B cell (primary cell): ENCODE data around the gene TSC22D1.

Experiments
- CTCF ChIP-seq: fragments of 200-600 bp; IDR thresholded peaks from one replicate; pipeline ENCODE4 v1.8.0; 2022; ENCODE audit warnings: antibody characterized with exemption, mild to moderate bottlenecking
- EZH2 ChIP-seq: IDR thresholded peaks from 2 replicates; pipeline ENCODE4 v1.6.1; 2012; ENCODE audit warnings: borderline replicate concordance, low read depth, mild to moderate bottlenecking, moderate library complexity, low read length; ENCODE audit not compliant: insufficient read depth, poor library complexity, severe bottlenecking

GRCh38 chr13:44435919-44436510 lies 140.1 kb downstream of the TSC22D1 start:
- TF ChIP-seq CTCF (no peak), EZH2 (no peak)
